Osteoblast (primary cell): ENCODE results near the gene HYOU1. TPM values are rescaled to one million over a fixed set of nuclear protein-coding genes. Genes with fewer than 3 reads are reported as not detected.

Source experiments
- DNase-seq: peaks from one replicate; pipeline ENCODE4 v3.0.0; 2011; ENCODE audit warnings: low spot score, mixed read lengths; ENCODE audit not compliant: insufficient read length; ENCODE audit errors: missing footprints
- H2AFZ ChIP-seq: 2 replicates; pipeline ENCODE4 v1.6.0; 2011; ENCODE audit warnings: mild to moderate bottlenecking, low read length
- H3K27ac ChIP-seq: 2 replicates; pipeline ENCODE4 v1.5.1; 2011; ENCODE audit warnings: mild to moderate bottlenecking, low read depth, low read length, moderate library complexity
- H3K27me3 ChIP-seq: 2 replicates; pipeline ENCODE4 v1.6.0; 2012; ENCODE audit warnings: mild to moderate bottlenecking, control low read depth, inconsistent platforms, low read length, moderate library complexity; ENCODE audit not compliant: insufficient read depth
- H3K36me3 ChIP-seq: 2 replicates; pipeline ENCODE4 v1.5.1; 2011; ENCODE audit warnings: mild to moderate bottlenecking, low read length, control low read depth, moderate library complexity; ENCODE audit not compliant: insufficient read depth
- H3K4me1 ChIP-seq: 2 replicates; pipeline ENCODE4 v1.5.1; 2011; ENCODE audit warnings: mild to moderate bottlenecking, low read length, control low read depth, moderate library complexity; ENCODE audit not compliant: insufficient read depth
- H3K4me2 ChIP-seq: 2 replicates; pipeline ENCODE4 v1.6.0; 2011; ENCODE audit warnings: mild to moderate bottlenecking, low read length; ENCODE audit not compliant: insufficient read depth
- H3K4me3 ChIP-seq: fragments of 200-600 bp; sonication (generic); 3 replicates; pipeline ENCODE4 v1.5.1; 2012; ENCODE audit warnings: mild to moderate bottlenecking, low read length, inconsistent platforms; ENCODE audit not compliant: insufficient read depth
- H3K79me2 ChIP-seq: 2 replicates; pipeline ENCODE4 v1.6.0; 2012; ENCODE audit warnings: mild to moderate bottlenecking, low read length, control low read depth, inconsistent platforms; ENCODE audit not compliant: insufficient read depth
- H3K9me3 ChIP-seq: 2 replicates; pipeline ENCODE4 v1.5.1; 2011; ENCODE audit warnings: low read depth, low read length, control low read depth
- H4K20me1 ChIP-seq: 2 replicates; pipeline ENCODE4 v1.6.0; 2012; ENCODE audit warnings: mild to moderate bottlenecking, low read length, control low read depth; ENCODE audit not compliant: insufficient read depth
- total RNA-seq: library from RNA; depleted of rRNA; stranded (reverse); fragments of >200 nt; gene quantifications from 2 replicates; pipeline ENCODE4 v1.2.3, GENCODE V29; 2012
- TF ChIP-seq, protein P1 (sequence below): IDR thresholded peaks from 2 replicates; pipeline ENCODE4 v1.5.1; 2011; ENCODE audit warnings: mild to moderate bottlenecking, low read depth, low read length, moderate library complexity; ENCODE audit errors: extremely low read depth

HYOU1 gene
- total RNA-seq, 1 donor: 117 TPM

DNA sequence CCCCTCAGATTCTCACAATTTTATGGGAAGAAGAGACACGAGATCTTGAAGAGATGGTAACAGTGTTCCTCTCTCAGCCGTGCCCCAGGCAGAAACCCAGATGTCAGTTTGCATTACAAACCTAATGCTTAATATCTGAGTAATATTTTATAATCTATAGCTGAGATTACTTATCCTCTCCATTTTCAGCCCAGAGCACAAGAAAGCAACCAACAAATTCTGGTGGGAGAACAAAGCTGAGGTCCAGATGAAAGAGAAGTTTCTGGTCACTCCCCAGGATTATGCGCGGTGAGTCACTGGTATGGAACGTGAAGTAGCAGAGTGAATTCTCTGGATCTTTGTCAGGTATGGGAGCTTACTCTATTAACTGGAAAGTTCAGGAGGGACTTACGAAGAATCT lies 58.2 kb downstream of the HYOU1 start:
- TF ChIP-seq, protein P1, sequence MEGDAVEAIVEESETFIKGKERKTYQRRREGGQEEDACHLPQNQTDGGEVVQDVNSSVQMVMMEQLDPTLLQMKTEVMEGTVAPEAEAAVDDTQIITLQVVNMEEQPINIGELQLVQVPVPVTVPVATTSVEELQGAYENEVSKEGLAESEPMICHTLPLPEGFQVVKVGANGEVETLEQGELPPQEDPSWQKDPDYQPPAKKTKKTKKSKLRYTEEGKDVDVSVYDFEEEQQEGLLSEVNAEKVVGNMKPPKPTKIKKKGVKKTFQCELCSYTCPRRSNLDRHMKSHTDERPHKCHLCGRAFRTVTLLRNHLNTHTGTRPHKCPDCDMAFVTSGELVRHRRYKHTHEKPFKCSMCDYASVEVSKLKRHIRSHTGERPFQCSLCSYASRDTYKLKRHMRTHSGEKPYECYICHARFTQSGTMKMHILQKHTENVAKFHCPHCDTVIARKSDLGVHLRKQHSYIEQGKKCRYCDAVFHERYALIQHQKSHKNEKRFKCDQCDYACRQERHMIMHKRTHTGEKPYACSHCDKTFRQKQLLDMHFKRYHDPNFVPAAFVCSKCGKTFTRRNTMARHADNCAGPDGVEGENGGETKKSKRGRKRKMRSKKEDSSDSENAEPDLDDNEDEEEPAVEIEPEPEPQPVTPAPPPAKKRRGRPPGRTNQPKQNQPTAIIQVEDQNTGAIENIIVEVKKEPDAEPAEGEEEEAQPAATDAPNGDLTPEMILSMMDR: no peak
- H3K36me3 ChIP-seq: peaks cover 20% of the 10 kb centered on the region
- no peaks in the 10 kb centered on the region for H4K20me1 ChIP-seq
- H3K4me3 ChIP-seq: peak overlapping the region; percentile 90
- H3K27me3 ChIP-seq: no peaks in the 10 kb centered on the region
- H2AFZ ChIP-seq: peak overlapping the region; percentile 99
- H3K4me1 ChIP-seq: peaks cover 33% of the 10 kb centered on the region
- DNase-seq: peak; percentile 72
- peaks cover 22% of the 10 kb centered on the region for H3K79me2 ChIP-seq
- H3K27ac ChIP-seq: peak overlapping the region; percentile 77
- peak overlapping the region; percentile 99 for H3K4me2 ChIP-seq
- H3K9me3 ChIP-seq: no peaks in the 10 kb centered on the region

DNA sequence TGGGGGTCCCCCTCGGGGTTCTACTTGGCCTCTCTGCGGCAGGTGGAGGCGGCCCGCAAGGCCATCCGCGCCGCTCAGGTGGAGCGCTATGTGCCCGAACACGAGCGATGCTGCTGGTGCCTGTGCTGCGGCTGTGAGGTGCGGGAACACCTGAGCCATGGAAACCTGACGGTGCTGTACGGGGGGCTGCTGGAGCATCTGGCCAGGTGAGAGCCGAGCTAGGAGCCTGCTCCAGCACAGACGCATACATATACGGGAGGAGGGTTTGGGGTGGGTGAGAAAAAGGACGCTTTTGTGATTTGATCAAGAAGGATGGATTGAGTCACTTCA lies 58.7 kb downstream of the HYOU1 start:
- H2AFZ ChIP-seq: peak overlapping the region; percentile 99
- no peaks in the 10 kb centered on the region for H3K9me3 ChIP-seq
- H3K27me3 ChIP-seq: no peaks in the 10 kb centered on the region
- H3K27ac ChIP-seq: peak overlapping the region; percentile 77
- peaks cover 19% of the 10 kb centered on the region for H3K36me3 ChIP-seq
- H4K20me1 ChIP-seq: no peaks in the 10 kb centered on the region
- peaks cover 22% of the 10 kb centered on the region for H3K79me2 ChIP-seq
- H3K4me3 ChIP-seq: peak overlapping the region; percentile 90
- H3K4me2 ChIP-seq: peak overlapping the region; percentile 99
- H3K4me1 ChIP-seq: peaks cover 33% of the 10 kb centered on the region
- no peak for DNase-seq
- TF ChIP-seq, protein P1: no peak

DNA sequence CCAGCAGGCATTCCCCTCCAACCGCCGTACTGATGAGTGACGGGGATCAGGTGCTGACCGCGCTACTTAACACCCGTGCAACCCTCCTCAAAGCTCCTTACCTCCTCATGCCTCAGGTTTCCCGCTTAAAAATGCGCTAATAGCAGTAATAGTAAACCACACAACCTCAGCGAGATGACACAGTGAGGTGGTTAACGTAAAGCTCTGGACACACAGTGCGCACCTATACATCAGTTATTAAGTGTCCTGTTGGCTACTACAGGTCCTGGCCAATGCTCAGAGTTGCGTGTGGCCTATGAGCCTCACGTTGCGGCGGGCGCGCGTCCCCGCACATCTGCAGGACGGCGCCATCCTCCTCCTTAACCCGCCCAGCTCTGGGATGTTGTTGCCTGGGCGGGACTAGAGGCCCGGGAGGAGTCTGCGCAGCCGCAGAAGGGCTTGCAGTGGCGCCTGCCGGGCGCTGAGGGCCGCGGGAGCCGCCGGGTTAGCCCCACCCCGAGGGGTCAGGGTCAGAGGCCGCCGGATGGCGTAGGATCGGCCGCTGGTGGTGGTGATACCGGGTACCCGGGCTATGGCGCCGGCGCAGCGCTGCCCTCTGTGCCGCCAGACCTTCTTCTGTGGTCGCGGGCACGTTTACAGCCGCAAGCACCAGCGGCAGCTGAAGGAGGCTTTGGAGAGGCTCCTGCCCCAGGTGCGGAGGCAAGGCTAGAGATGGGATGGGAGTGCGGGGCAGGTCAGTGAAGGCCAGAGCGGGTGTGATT lies 59.2 kb downstream of the HYOU1 start, which contains the start of gene CENATAC:
TSS of gene CENATAC (plus strand) at position 512 of the 761 bp plus-strand sequence. CDS start at position 572, 60 bp downstream.
- H3K79me2 ChIP-seq: peaks cover 22% of the 10 kb centered on the region

More for the DNA sequence above, 59.2 kb downstream of the HYOU1 start, which contains the start of gene CENATAC:
- peaks cover 14% of the 10 kb centered on the region for H3K36me3 ChIP-seq
- peak; percentile 100 for DNase-seq
- peak within 1 kb of the TSS; percentile 90 for H3K4me3 ChIP-seq
- peaks cover 33% of the 10 kb centered on the region for H3K4me1 ChIP-seq
- peak within 1 kb of the TSS; percentile 77 for H3K27ac ChIP-seq
- TF ChIP-seq, protein P1: no peak
- H3K27me3 ChIP-seq: no peaks in the 10 kb centered on the region
- H4K20me1 ChIP-seq: no peaks in the 10 kb centered on the region
- H3K9me3 ChIP-seq: no peaks in the 10 kb centered on the region
- H3K4me2 ChIP-seq: peak within 1 kb of the TSS; percentile 99
- H2AFZ ChIP-seq: peak within 1 kb of the TSS; percentile 99
